ENCODE results near the gene PRCP.
"Not testable (repeated sequence)": the region's sequence is repeated elsewhere in the genome, so short reads cannot be mapped to it uniquely, and the experiment has no call there.

Gene PRCP

GRCh38 chr11:82900277-82901164 is at the start of gene PRCP:
Gene PRCP (minus strand): TSS chr11:82900430. CDS start chr11:82900402, 28 bp downstream.
- TF ChIP-seq CTCF (conservative IDR thresholded peaks at IDR 0.05) (no peak), ZFX (IDR thresholded peaks at IDR 0.05) (peak; percentile 29; the same call in 1 of the 2 replicates)
- H3K27ac ChIP-seq: peak within 1 kb of the TSS; percentile 74

GRCh38 chr11:82949352-82949751 is 49.1 kb upstream of the PRCP start:
- no peak overlapping the region for H3K27ac ChIP-seq
- TF ChIP-seq CTCF (conservative IDR thresholded peaks at IDR 0.05) (no peak), ZFX (IDR thresholded peaks at IDR 0.05) (no peak)

- TF ChIP-seq CTCF (conservative IDR thresholded peaks at IDR 0.05) (no peak), ZFX (IDR thresholded peaks at IDR 0.05) (no peak)
- H3K27ac ChIP-seq: no peak overlapping the region
Observed at GRCh38 chr11:82945682-82946081, 45.5 kb upstream of the PRCP start.

GRCh38 chr11:82945041-82945440 is 44.8 kb upstream of the PRCP start:
- not testable (repeated sequence) for H3K27ac ChIP-seq

- TF ChIP-seq ZFX (IDR thresholded peaks at IDR 0.05) (no peak), CTCF (conservative IDR thresholded peaks at IDR 0.05) (no peak)
- H3K27ac ChIP-seq: no peak overlapping the region
Observed at GRCh38 chr11:82944198-82944597, 44.0 kb upstream of the PRCP start.

GRCh38 chr11:82943430-82943829 is 43.2 kb upstream of the PRCP start:
- H3K27ac ChIP-seq: not testable (repeated sequence)

- H3K27ac ChIP-seq: no peak overlapping the region
- TF ChIP-seq ZFX (IDR thresholded peaks at IDR 0.05) (no peak), CTCF (conservative IDR thresholded peaks at IDR 0.05) (no peak)
Observed at GRCh38 chr11:82942376-82942775, 42.1 kb upstream of the PRCP start.

GRCh38 chr11:82939456-82939855 is 39.2 kb upstream of the PRCP start:
- no peak overlapping the region for H3K27ac ChIP-seq
- TF ChIP-seq ZFX (IDR thresholded peaks at IDR 0.05) (no peak), CTCF (conservative IDR thresholded peaks at IDR 0.05) (no peak)
